HEK293 (cell line): ENCODE data around the gene EEF2K.

Experiments
- BCL11B ChIP-seq: fragments of 450-650 bp; formaldehyde crosslinking; IDR thresholded peaks from 2 replicates; pipeline ENCODE4 v1.5.1; 2016; ENCODE audit warnings: low read depth, missing biosample characterization, missing genetic modification characterization
- GLIS1 ChIP-seq: fragments of 450-650 bp; formaldehyde crosslinking; IDR thresholded peaks from 2 replicates; pipeline ENCODE4 v1.5.1; 2016; ENCODE audit warnings: missing biosample characterization, missing genetic modification characterization
- GLIS2 ChIP-seq: fragments of 450-650 bp; formaldehyde crosslinking; IDR thresholded peaks from 2 replicates; pipeline ENCODE4 v1.5.1; 2016; ENCODE audit warnings: missing biosample characterization, missing genetic modification characterization
- OVOL3 ChIP-seq: fragments of 450-650 bp; formaldehyde crosslinking; IDR thresholded peaks from 2 replicates; pipeline ENCODE4 v1.5.1; 2016; ENCODE audit warnings: missing biosample characterization, missing genetic modification characterization
- PRDM1 ChIP-seq: fragments of 450-650 bp; formaldehyde crosslinking; IDR thresholded peaks from 2 replicates; pipeline ENCODE4; 2016; ENCODE audit warnings: missing biosample characterization, missing genetic modification characterization
- SCRT1 ChIP-seq: fragments of 450-650 bp; formaldehyde crosslinking; IDR thresholded peaks from 2 replicates; pipeline ENCODE4 v1.5.1; 2016; ENCODE audit warnings: missing biosample characterization, missing genetic modification characterization, borderline replicate concordance
- SCRT2 ChIP-seq: fragments of 450-650 bp; formaldehyde crosslinking; IDR thresholded peaks from 2 replicates; pipeline ENCODE4 v1.5.1; 2016; ENCODE audit warnings: missing biosample characterization, missing genetic modification characterization
- ZBTB11 ChIP-seq: fragments of 450-650 bp; formaldehyde crosslinking; conservative IDR thresholded peaks from 2 replicates; pipeline ENCODE4 v1.5.1; 2016; ENCODE audit warnings: low read depth, missing biosample characterization, missing genetic modification characterization
- ZBTB48 ChIP-seq: fragments of 450-650 bp; formaldehyde crosslinking; IDR thresholded peaks from 2 replicates; pipeline ENCODE4 v1.5.1; 2016; ENCODE audit warnings: missing biosample characterization, missing genetic modification characterization
- ZEB2 ChIP-seq: fragments of 450-650 bp; formaldehyde crosslinking; IDR thresholded peaks from 2 replicates; pipeline ENCODE4 v1.5.1; 2016; ENCODE audit warnings: missing biosample characterization, missing genetic modification characterization
- ZFHX2 ChIP-seq: fragments of 450-650 bp; formaldehyde crosslinking; conservative IDR thresholded peaks from 2 replicates; pipeline ENCODE4 v1.5.1; 2016; ENCODE audit warnings: missing biosample characterization, missing genetic modification characterization
- ZFP69B ChIP-seq: fragments of 450-650 bp; formaldehyde crosslinking; IDR thresholded peaks from 2 replicates; pipeline ENCODE4 v1.5.1; 2016; ENCODE audit warnings: missing biosample characterization, missing genetic modification characterization
- ZNF10 ChIP-seq: fragments of 450-650 bp; formaldehyde crosslinking; IDR thresholded peaks from 2 replicates; pipeline ENCODE4 v1.5.1; 2017; ENCODE audit warnings: missing biosample characterization, missing genetic modification characterization
- ZNF140 ChIP-seq: fragments of 450-650 bp; formaldehyde crosslinking; IDR thresholded peaks from 2 replicates; pipeline ENCODE4 v1.5.1; 2016; ENCODE audit warnings: missing biosample characterization, missing genetic modification characterization
- ZNF157 ChIP-seq: fragments of 450-650 bp; formaldehyde crosslinking; IDR thresholded peaks from 2 replicates; pipeline ENCODE4 v1.5.1; 2016; ENCODE audit warnings: missing biosample characterization, missing genetic modification characterization
- ZNF174 ChIP-seq: fragments of 450-650 bp; formaldehyde crosslinking; IDR thresholded peaks from 2 replicates; pipeline ENCODE4 v1.5.0; 2017; ENCODE audit warnings: missing biosample characterization, mild to moderate bottlenecking, missing genetic modification characterization
- ZNF2 ChIP-seq: fragments of 450-650 bp; formaldehyde crosslinking; IDR thresholded peaks from 2 replicates; pipeline ENCODE4 v1.5.1; 2016; ENCODE audit warnings: missing biosample characterization, missing genetic modification characterization
- ZNF221 ChIP-seq: fragments of 450-650 bp; formaldehyde crosslinking; IDR thresholded peaks from 2 replicates; pipeline ENCODE4 v1.5.1; 2017; ENCODE audit warnings: missing biosample characterization, missing genetic modification characterization, borderline replicate concordance
- ZNF239 ChIP-seq: fragments of 450-650 bp; formaldehyde crosslinking; IDR thresholded peaks from 2 replicates; pipeline ENCODE4 v1.5.1; 2016; ENCODE audit warnings: missing biosample characterization, missing genetic modification characterization
- ZNF24 ChIP-seq: fragments of 450-650 bp; formaldehyde crosslinking; IDR thresholded peaks from 2 replicates; pipeline ENCODE4 v1.5.1; 2016; ENCODE audit warnings: missing biosample characterization, missing genetic modification characterization
- ZNF433 ChIP-seq: fragments of 450-650 bp; formaldehyde crosslinking; IDR thresholded peaks from 2 replicates; pipeline ENCODE4 v1.5.1; 2016; ENCODE audit warnings: missing biosample characterization, missing genetic modification characterization, low read depth
- ZNF501 ChIP-seq: fragments of 450-650 bp; formaldehyde crosslinking; IDR thresholded peaks from 2 replicates; pipeline ENCODE4 v1.5.1; 2016; ENCODE audit warnings: missing biosample characterization, missing genetic modification characterization
- ZNF530 ChIP-seq: fragments of 450-650 bp; formaldehyde crosslinking; IDR thresholded peaks from 2 replicates; pipeline ENCODE4 v1.5.1; 2016; ENCODE audit warnings: low read depth, missing biosample characterization, missing genetic modification characterization
- ZNF596 ChIP-seq: fragments of 450-650 bp; IDR thresholded peaks from 2 replicates; pipeline ENCODE4 v1.5.0; 2018; ENCODE audit warnings: missing biosample characterization, mild to moderate bottlenecking, missing genetic modification characterization, moderate library complexity
- ZSCAN4 ChIP-seq: fragments of 450-650 bp; formaldehyde crosslinking; IDR thresholded peaks from 2 replicates; pipeline ENCODE4 v1.5.1; 2017; ENCODE audit warnings: missing biosample characterization, missing genetic modification characterization
- TF ChIP-seq, protein P1 (sequence below): fragments of 450-650 bp; IDR thresholded peaks from 2 replicates; pipeline ENCODE4 v1.5.1; 2018; ENCODE audit warnings: missing biosample characterization, mild to moderate bottlenecking, missing genetic modification characterization
- TF ChIP-seq, protein P2 (sequence below): fragments of 450-650 bp; formaldehyde crosslinking; IDR thresholded peaks from 2 replicates; pipeline ENCODE4 v1.5.1; 2017; ENCODE audit warnings: missing biosample characterization, mild to moderate bottlenecking, missing genetic modification characterization, moderate library complexity
- TF ChIP-seq, protein P3 (sequence below): fragments of 450-650 bp; formaldehyde crosslinking; IDR thresholded peaks from 2 replicates; pipeline ENCODE4 v1.5.1; 2016; ENCODE audit warnings: missing biosample characterization, missing genetic modification characterization
- TF ChIP-seq, protein P4 (sequence below): fragments of 450-650 bp; IDR thresholded peaks from 2 replicates; pipeline ENCODE4 v1.5.1; 2018; ENCODE audit warnings: missing biosample characterization, missing genetic modification characterization

EEF2K gene

GRCh38 chr16:22297114-22297870, 91.2 kb downstream of the EEF2K start, which contains the start of gene POLR3E (continued):
- peak; percentile 37 for TF ChIP-seq ZFHX2 (tag by site-specific recombination)
- no peak; the same call in 1 of the 2 replicates for TF ChIP-seq SCRT1 (tag by site-specific recombination)
- TF ChIP-seq ZFP69B (tag by site-specific recombination) = peak; percentile 73
- peak; percentile 11; the same call in 1 of the 2 replicates for TF ChIP-seq ZNF239
- no peak for TF ChIP-seq BCL11B (tag by site-specific recombination)
- TF ChIP-seq ZNF596 (tag by site-specific recombination) = 0 out of 2 replicates have a peak, but pooled peaks have one; percentile 6
- TF ChIP-seq ZSCAN4 (tag by site-specific recombination) = peak; percentile 62
- TF ChIP-seq, protein P1, sequence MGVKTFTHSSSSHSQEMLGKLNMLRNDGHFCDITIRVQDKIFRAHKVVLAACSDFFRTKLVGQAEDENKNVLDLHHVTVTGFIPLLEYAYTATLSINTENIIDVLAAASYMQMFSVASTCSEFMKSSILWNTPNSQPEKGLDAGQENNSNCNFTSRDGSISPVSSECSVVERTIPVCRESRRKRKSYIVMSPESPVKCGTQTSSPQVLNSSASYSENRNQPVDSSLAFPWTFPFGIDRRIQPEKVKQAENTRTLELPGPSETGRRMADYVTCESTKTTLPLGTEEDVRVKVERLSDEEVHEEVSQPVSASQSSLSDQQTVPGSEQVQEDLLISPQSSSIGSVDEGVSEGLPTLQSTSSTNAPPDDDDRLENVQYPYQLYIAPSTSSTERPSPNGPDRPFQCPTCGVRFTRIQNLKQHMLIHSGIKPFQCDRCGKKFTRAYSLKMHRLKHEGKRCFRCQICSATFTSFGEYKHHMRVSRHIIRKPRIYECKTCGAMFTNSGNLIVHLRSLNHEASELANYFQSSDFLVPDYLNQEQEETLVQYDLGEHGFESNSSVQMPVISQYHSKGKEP (tag by site-specific recombination) = peak; percentile 92
- TF ChIP-seq ZEB2 (tag by site-specific recombination) = peak; percentile 92
- TF ChIP-seq ZNF221 (tag by site-specific recombination) = no peak
- TF ChIP-seq GLIS1 = peak; percentile 57; the same call in 1 of the 2 replicates
- TF ChIP-seq PRDM1 (tag by site-specific recombination) = no peak
- peak; percentile 86 for TF ChIP-seq ZNF24 (tag by site-specific recombination)
- peak; percentile 86 for TF ChIP-seq GLIS2
- peak; percentile 80 for TF ChIP-seq SCRT2
- peak; percentile 99 for TF ChIP-seq ZNF2 (tag by site-specific recombination)
- TF ChIP-seq ZNF140 = no peak
- TF ChIP-seq OVOL3 (tag by site-specific recombination) = peak; percentile 67; the same call in 1 of the 2 replicates
- 0 out of 2 replicates have a peak, but pooled peaks have one; percentile 29 for TF ChIP-seq ZBTB48 (tag by site-specific recombination)
- TF ChIP-seq, protein P2, sequence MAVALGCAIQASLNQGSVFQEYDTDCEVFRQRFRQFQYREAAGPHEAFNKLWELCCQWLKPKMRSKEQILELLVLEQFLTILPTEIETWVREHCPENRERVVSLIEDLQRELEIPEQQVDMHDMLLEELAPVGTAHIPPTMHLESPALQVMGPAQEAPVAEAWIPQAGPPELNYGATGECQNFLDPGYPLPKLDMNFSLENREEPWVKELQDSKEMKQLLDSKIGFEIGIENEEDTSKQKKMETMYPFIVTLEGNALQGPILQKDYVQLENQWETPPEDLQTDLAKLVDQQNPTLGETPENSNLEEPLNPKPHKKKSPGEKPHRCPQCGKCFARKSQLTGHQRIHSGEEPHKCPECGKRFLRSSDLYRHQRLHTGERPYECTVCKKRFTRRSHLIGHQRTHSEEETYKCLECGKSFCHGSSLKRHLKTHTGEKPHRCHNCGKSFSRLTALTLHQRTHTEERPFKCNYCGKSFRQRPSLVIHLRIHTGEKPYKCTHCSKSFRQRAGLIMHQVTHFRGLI (tag by site-specific recombination) = 0 out of 2 replicates have a peak, but pooled peaks have one; percentile 8
- TF ChIP-seq ZNF174 = peak; percentile 65; the same call in 1 of the 2 replicates
- TF ChIP-seq ZNF501 (tag by site-specific recombination) = peak; percentile 97
- TF ChIP-seq ZNF530 (tag by site-specific recombination) = no peak
- no peak for TF ChIP-seq ZNF433 (tag by site-specific recombination)
- TF ChIP-seq ZNF157 (tag by site-specific recombination) = no peak
- TF ChIP-seq ZNF10 (tag by site-specific recombination) = 0 out of 2 replicates have a peak, but pooled peaks have one; percentile 5
- TF ChIP-seq, protein P3, sequence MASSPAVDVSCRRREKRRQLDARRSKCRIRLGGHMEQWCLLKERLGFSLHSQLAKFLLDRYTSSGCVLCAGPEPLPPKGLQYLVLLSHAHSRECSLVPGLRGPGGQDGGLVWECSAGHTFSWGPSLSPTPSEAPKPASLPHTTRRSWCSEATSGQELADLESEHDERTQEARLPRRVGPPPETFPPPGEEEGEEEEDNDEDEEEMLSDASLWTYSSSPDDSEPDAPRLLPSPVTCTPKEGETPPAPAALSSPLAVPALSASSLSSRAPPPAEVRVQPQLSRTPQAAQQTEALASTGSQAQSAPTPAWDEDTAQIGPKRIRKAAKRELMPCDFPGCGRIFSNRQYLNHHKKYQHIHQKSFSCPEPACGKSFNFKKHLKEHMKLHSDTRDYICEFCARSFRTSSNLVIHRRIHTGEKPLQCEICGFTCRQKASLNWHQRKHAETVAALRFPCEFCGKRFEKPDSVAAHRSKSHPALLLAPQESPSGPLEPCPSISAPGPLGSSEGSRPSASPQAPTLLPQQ (tag by site-specific recombination) = peak; percentile 91
- TF ChIP-seq ZBTB11 (tag by site-specific recombination) = peak; percentile 77
- TF ChIP-seq, protein P4, sequence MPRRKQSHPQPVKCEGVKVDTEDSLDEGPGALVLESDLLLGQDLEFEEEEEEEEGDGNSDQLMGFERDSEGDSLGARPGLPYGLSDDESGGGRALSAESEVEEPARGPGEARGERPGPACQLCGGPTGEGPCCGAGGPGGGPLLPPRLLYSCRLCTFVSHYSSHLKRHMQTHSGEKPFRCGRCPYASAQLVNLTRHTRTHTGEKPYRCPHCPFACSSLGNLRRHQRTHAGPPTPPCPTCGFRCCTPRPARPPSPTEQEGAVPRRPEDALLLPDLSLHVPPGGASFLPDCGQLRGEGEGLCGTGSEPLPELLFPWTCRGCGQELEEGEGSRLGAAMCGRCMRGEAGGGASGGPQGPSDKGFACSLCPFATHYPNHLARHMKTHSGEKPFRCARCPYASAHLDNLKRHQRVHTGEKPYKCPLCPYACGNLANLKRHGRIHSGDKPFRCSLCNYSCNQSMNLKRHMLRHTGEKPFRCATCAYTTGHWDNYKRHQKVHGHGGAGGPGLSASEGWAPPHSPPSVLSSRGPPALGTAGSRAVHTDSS (tag by site-specific recombination) = no peak
